KMS-11 (cell line): Measurements from ENCODE around the gene TMEM182.

Experiments used
- H2AFZ ChIP-seq: fragments of 200-600 bp; sonication (generic); 2 replicates; pipeline ENCODE4 v1.6.1; 2016; ENCODE audit warnings: antibody characterized with exemption, mixed run types, low read depth
- H3K27ac ChIP-seq: fragments of 200-600 bp; sonication (generic); 2 replicates; pipeline ENCODE4 v1.6.1; 2016; ENCODE audit warnings: mild to moderate bottlenecking, mixed run types
- H3K27me3 ChIP-seq: fragments of 200-600 bp; sonication (generic); 2 replicates; pipeline ENCODE4 v1.6.1; 2017; ENCODE audit warnings: mild to moderate bottlenecking, low read depth, mixed run types, moderate library complexity; ENCODE audit not compliant: insufficient read depth
- H3K36me3 ChIP-seq: fragments of 200-600 bp; sonication (generic); 2 replicates; pipeline ENCODE4 v1.6.1; 2017; ENCODE audit warnings: mild to moderate bottlenecking, mixed run types; ENCODE audit not compliant: insufficient read depth
- H3K4me1 ChIP-seq: fragments of 200-600 bp; sonication (generic); 2 replicates; pipeline ENCODE4 v1.6.1; 2016; ENCODE audit warnings: mild to moderate bottlenecking, low read depth, mixed run types; ENCODE audit not compliant: poor library complexity, severe bottlenecking
- H3K4me2 ChIP-seq: fragments of 200-600 bp; sonication (generic); 2 replicates; pipeline ENCODE4 v1.7.0; 2016; ENCODE audit warnings: mild to moderate bottlenecking, mixed run types
- H3K4me3 ChIP-seq: fragments of 200-600 bp; sonication (generic); IDR thresholded peaks from 2 replicates; pipeline ENCODE4 v1.6.1; 2017; ENCODE audit warnings: low read depth, low read length, mixed read lengths; ENCODE audit not compliant: insufficient read depth
- H3K79me2 ChIP-seq: fragments of 200-600 bp; sonication (generic); 2 replicates; pipeline ENCODE4 v1.6.1; 2016; ENCODE audit warnings: low read depth, mixed run types; ENCODE audit not compliant: insufficient read depth
- H3K9ac ChIP-seq: fragments of 200-600 bp; sonication (generic); 2 replicates; pipeline ENCODE4 v1.6.1; 2016; ENCODE audit warnings: mild to moderate bottlenecking, mixed run types
- H4K20me1 ChIP-seq: fragments of 200-600 bp; sonication (generic); 2 replicates; pipeline ENCODE4 v1.6.1; 2016; ENCODE audit warnings: mild to moderate bottlenecking, mixed run types; ENCODE audit not compliant: insufficient read depth
- TF ChIP-seq, protein P1 (sequence below): fragments of 200-600 bp; sonication (generic); conservative IDR thresholded peaks from 2 replicates; pipeline ENCODE4 v1.6.1; 2017; ENCODE audit warnings: low read depth, mild to moderate bottlenecking, antibody characterized with exemption, low read length, moderate library complexity, mixed read lengths

Gene TMEM182

DNA sequence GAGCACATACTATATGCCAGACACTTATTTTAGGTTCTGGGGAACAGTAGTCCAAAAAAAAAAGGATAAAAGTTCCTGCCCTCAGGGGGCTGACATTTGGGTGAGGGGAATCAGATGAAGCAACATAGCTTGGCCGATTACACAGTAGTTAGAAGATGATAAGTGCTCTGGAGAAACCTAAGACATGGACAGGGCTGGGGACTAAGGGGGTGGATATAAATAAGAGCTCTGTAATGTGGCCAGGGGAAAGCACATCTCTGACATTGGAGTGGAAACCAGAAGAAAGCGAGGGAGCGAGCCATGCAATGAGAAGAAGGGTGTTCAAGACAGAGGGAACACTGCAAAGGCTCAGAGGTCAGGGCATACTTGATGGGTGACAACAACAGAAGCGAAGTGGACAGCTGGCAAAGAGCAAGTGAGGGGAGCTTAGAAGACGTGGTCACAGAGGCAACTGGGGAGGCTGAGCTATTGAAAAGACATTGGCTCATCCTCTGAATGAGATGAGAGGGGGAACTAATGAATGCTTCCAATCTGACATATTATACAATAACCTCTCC lies 11.4 kb downstream of the TMEM182 start:
- no peak overlapping the region for H3K4me3 ChIP-seq
- no peak overlapping the region for H3K9ac ChIP-seq
- no peak overlapping the region for H2AFZ ChIP-seq
- H3K27me3 ChIP-seq: no peaks in the 10 kb centered on the region
- H3K36me3 ChIP-seq: no peaks in the 10 kb centered on the region
- H4K20me1 ChIP-seq: no peaks in the 10 kb centered on the region
- no peaks in the 10 kb centered on the region for H3K79me2 ChIP-seq
- no peak overlapping the region for H3K27ac ChIP-seq
- H3K4me1 ChIP-seq: no peaks in the 10 kb centered on the region
- no peak overlapping the region for H3K4me2 ChIP-seq
- TF ChIP-seq, protein P1, sequence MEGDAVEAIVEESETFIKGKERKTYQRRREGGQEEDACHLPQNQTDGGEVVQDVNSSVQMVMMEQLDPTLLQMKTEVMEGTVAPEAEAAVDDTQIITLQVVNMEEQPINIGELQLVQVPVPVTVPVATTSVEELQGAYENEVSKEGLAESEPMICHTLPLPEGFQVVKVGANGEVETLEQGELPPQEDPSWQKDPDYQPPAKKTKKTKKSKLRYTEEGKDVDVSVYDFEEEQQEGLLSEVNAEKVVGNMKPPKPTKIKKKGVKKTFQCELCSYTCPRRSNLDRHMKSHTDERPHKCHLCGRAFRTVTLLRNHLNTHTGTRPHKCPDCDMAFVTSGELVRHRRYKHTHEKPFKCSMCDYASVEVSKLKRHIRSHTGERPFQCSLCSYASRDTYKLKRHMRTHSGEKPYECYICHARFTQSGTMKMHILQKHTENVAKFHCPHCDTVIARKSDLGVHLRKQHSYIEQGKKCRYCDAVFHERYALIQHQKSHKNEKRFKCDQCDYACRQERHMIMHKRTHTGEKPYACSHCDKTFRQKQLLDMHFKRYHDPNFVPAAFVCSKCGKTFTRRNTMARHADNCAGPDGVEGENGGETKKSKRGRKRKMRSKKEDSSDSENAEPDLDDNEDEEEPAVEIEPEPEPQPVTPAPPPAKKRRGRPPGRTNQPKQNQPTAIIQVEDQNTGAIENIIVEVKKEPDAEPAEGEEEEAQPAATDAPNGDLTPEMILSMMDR: no peak

DNA sequence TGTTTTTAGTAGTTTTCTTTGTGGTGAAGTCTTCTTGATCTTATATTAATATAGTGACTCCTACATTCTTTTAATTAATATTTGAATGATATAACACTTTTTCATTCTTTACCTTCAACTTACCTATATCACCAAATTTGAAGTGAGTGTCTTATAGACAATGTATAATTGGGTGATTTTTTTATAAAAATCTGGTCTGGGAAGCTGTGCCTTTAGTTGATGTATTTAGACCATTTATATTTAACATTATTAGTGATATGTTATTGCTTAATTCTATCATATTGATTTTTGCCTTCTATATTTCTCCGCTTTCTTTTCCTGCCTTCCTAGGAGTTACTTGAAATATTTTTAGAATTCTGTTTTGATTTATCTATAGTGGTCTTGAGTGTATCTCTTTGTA lies 16.4 kb downstream of the TMEM182 start:
- H3K79me2 ChIP-seq: no peaks in the 10 kb centered on the region
- TF ChIP-seq, protein P1: no peak
- H3K27ac ChIP-seq: no peak overlapping the region
- no peak overlapping the region for H3K9ac ChIP-seq
- H2AFZ ChIP-seq: no peak overlapping the region
- H3K27me3 ChIP-seq: no peaks in the 10 kb centered on the region
- no peak overlapping the region for H3K4me3 ChIP-seq
- H4K20me1 ChIP-seq: no peaks in the 10 kb centered on the region
- H3K4me2 ChIP-seq: no peak overlapping the region
- H3K4me1 ChIP-seq: no peaks in the 10 kb centered on the region
- no peaks in the 10 kb centered on the region for H3K36me3 ChIP-seq

- no peaks in the 10 kb centered on the region for H3K79me2 ChIP-seq
- H3K4me3 ChIP-seq: no peak overlapping the region
Measured at GRCh38 chr2:102780467-102780866, 18.6 kb downstream of the TMEM182 start.

DNA sequence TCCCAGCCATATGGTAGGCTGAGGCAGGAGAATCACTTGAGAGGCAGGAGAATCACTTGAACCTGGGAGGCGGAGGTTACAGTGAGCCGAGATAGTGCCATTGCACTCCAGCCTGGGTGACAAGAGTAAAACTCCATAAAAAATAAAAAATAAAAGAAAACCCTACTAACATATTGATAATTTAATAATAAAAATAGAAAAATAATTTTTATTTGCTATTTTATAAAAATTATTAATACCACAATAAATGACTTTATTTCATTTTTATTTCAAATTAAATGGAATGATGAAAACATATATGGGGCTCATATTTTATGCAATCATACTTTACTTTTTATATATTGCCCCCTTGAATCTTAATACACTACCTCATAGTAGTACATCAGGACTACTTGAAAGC lies 20.4 kb downstream of the TMEM182 start:
- Histone ChIP-seq H3K4me1 (no peaks in the 10 kb centered on the region), H3K27me3 (no peaks in the 10 kb centered on the region), H2AFZ (no peak overlapping the region), H3K4me2 (no peak overlapping the region), H3K27ac (no peak overlapping the region), H3K36me3 (no peaks in the 10 kb centered on the region), H3K9ac (no peak overlapping the region), H4K20me1 (no peaks in the 10 kb centered on the region), H3K4me3 (no peak overlapping the region), H3K79me2 (no peaks in the 10 kb centered on the region)
- TF ChIP-seq, protein P1: no peak

More at GRCh38 chr2:102780467-102780866, 18.6 kb downstream of the TMEM182 start:
- H3K4me1 ChIP-seq: no peaks in the 10 kb centered on the region
- H3K4me2 ChIP-seq: no peak overlapping the region
- H3K36me3 ChIP-seq: no peaks in the 10 kb centered on the region
- H2AFZ ChIP-seq: no peak overlapping the region
- H3K27me3 ChIP-seq: no peaks in the 10 kb centered on the region
- TF ChIP-seq, protein P1: no peak
- H4K20me1 ChIP-seq: no peaks in the 10 kb centered on the region
- H3K9ac ChIP-seq: no peak overlapping the region
- no peak overlapping the region for H3K27ac ChIP-seq
